CD14-positive monocyte (primary cell): Measurements from ENCODE around the gene CSAG2. TPM values are rescaled to one million over a fixed set of nuclear protein-coding genes. Genes with fewer than 3 reads are reported as not detected.
"Not testable (repeated sequence)": the region's sequence is repeated elsewhere in the genome, so short reads cannot be mapped to it uniquely, and the experiment has no call there.

Experiments used
- DNase-seq, 3 donors: peaks; one replicate each; pipeline ENCODE4 v3.0.0-alpha.2; 2011 to 2022
- H2AFZ ChIP-seq: 2 replicates; pipeline ENCODE4 v1.6.0; 2012; ENCODE audit warnings: mild to moderate bottlenecking, low read depth, low read length, inconsistent platforms; ENCODE audit not compliant: insufficient read depth, poor library complexity, severe bottlenecking
- H3K27ac ChIP-seq, 2 donors: 1 replicate in 1 of 2; 2 replicates in 1 of 2; pipeline ENCODE4 v1.5.1; 2012 to 2013; ENCODE audit warnings: low read length in 2 of 2, control low read depth in 1 of 2, inconsistent platforms in 1 of 2, low read depth in 1 of 2, mild to moderate bottlenecking in 1 of 2
- H3K27me3 ChIP-seq, 2 donors: one replicate each; pipeline versions ENCODE4 v1.6.0 to v1.6.1; 2011 to 2013; ENCODE audit warnings: low read length in 2 of 2; ENCODE audit not compliant: control insufficient read depth in 2 of 2, insufficient read depth in 2 of 2
- H3K36me3 ChIP-seq, 2 donors: replicated peaks in 1 of 2; 1 replicate in 1 of 2; 2 replicates in 1 of 2; pipeline versions ENCODE4 v1.5.1 to v1.6.1; 2012 to 2013; ENCODE audit warnings: low read length in 2 of 2, control low read depth in 1 of 2, inconsistent platforms in 1 of 2, mild to moderate bottlenecking in 1 of 2; ENCODE audit not compliant: insufficient read depth in 2 of 2, control insufficient read depth in 1 of 2
- H3K4me1 ChIP-seq, 2 donors: 1 replicate in 1 of 2; 2 replicates in 1 of 2; pipeline versions ENCODE4 v1.5.1 to v1.6.1; 2012 to 2013; ENCODE audit warnings: low read length in 2 of 2, control low read depth in 1 of 2, inconsistent platforms in 1 of 2, mild to moderate bottlenecking in 1 of 2, moderate library complexity in 1 of 2; ENCODE audit not compliant: insufficient read depth in 2 of 2, control insufficient read depth in 1 of 2
- H3K4me2 ChIP-seq: replicated peaks from 2 replicates; pipeline ENCODE3; 2012; ENCODE audit warnings: low read length, moderate library complexity, mild to moderate bottlenecking; ENCODE audit not compliant: poor library complexity, severe bottlenecking; ENCODE audit errors: extremely low read depth
- H3K4me3 ChIP-seq, 3 experiments: fragments of 200-600 bp in 1 of 3; sonication (generic) in 1 of 3; replicated peaks in 1 of 3; 1 replicate in 2 of 3; 2 replicates in 1 of 3; pipeline ENCODE4 v1.5.1; 2011 to 2013; ENCODE audit warnings: low read length in 3 of 3, mild to moderate bottlenecking in 3 of 3, control low read depth in 2 of 3, low read depth in 2 of 3, inconsistent platforms in 1 of 3, moderate library complexity in 1 of 3
- H3K79me2 ChIP-seq: 2 replicates; pipeline ENCODE4 v1.6.0; 2012; ENCODE audit warnings: mild to moderate bottlenecking, control low read depth, inconsistent platforms, low read length, moderate library complexity; ENCODE audit not compliant: insufficient read depth
- H3K9ac ChIP-seq: 2 replicates; pipeline ENCODE4 v1.6.0; 2017; ENCODE audit warnings: low read length, mild to moderate bottlenecking; ENCODE audit not compliant: insufficient read depth, poor library complexity, severe bottlenecking
- H3K9me3 ChIP-seq, 2 donors: replicated peaks in 1 of 2; 1 replicate in 1 of 2; 2 replicates in 1 of 2; pipeline versions ENCODE4 v1.5.1 to v1.6.1; 2012 to 2013; ENCODE audit warnings: low read length in 2 of 2, control low read depth in 1 of 2; ENCODE audit not compliant: control insufficient read depth in 1 of 2, insufficient read depth in 1 of 2
- H4K20me1 ChIP-seq: 2 replicates; pipeline ENCODE4 v1.6.0; 2012; ENCODE audit warnings: mild to moderate bottlenecking, low read length, control low read depth, moderate library complexity; ENCODE audit not compliant: insufficient read depth
- H3K27ac Mint-ChIP-seq, 7 donors: one replicate each; pipeline ENCODE4 v1.8.0; 2020; ENCODE audit warnings: mild to moderate bottlenecking in 7 of 7, mixed read lengths in 7 of 7, moderate library complexity in 6 of 7, inconsistent platforms in 2 of 7
- H3K27me3 Mint-ChIP-seq, 3 donors: one replicate each; pipeline ENCODE4 v1.8.0; 2021 to 2022; ENCODE audit warnings: low read depth in 3 of 3, mild to moderate bottlenecking in 3 of 3, mixed read lengths in 3 of 3, moderate library complexity in 3 of 3, inconsistent platforms in 1 of 3
- H3K36me3 Mint-ChIP-seq, 2 donors: one replicate each; pipeline ENCODE4 v1.8.0; 2020; ENCODE audit warnings: mixed read lengths in 2 of 2, inconsistent platforms in 1 of 2, mild to moderate bottlenecking in 1 of 2
- H3K4me1 Mint-ChIP-seq: one replicate; pipeline ENCODE4 v1.8.0; 2020; ENCODE audit warnings: mild to moderate bottlenecking, mixed read lengths
- H3K4me3 Mint-ChIP-seq, 2 donors: one replicate each; pipeline ENCODE4 v1.8.0; 2020; ENCODE audit warnings: mild to moderate bottlenecking in 2 of 2, mixed read lengths in 2 of 2, moderate library complexity in 1 of 2
- H3K9me3 Mint-ChIP-seq, 7 donors: one replicate each; pipeline ENCODE4 v1.8.0; 2020 to 2022; ENCODE audit warnings: mixed read lengths in 7 of 7, mild to moderate bottlenecking in 6 of 7, moderate library complexity in 6 of 7, inconsistent platforms in 2 of 7
- WGBS: methylation state at CpG from one replicate; pipeline ENCODE4 v1.1.5; 2013; ENCODE audit warnings: missing lambda C conversion rate; ENCODE audit not compliant: insufficient coverage; 5-methylcytosine and 5-hydroxymethylcytosine counted together
- intact Hi-C, 2 donors: fragments of 100-400 bp; cut with micrococcal nuclease; formaldehyde crosslinking; loops; one replicate each; pipeline versions ENCODE4 v1.15.0 to v1.15.1; 2023
- polyA plus RNA-seq, 3 donors: library from polyadenylated mRNA; depleted of rRNA in 1 of 3; unstranded in 2 of 3; stranded (reverse) in 1 of 3; fragments of 300-500 nt in 2 of 3; fragments of >200 nt in 1 of 3; fragmentation: Illumina TruSeq in 2 of 3; gene quantifications; 1 replicate in 2 of 3; 2 replicates in 1 of 3; pipeline ENCODE4 v1.2.3, GENCODE V29; 2012 to 2021
- TF ChIP-seq, protein P1 (sequence below): fragments of 200-600 bp; IDR thresholded peaks from one replicate; pipeline ENCODE4 v1.8.0; 2022; ENCODE audit warnings: antibody characterized with exemption, mild to moderate bottlenecking

Gene CSAG2
- polyA plus RNA-seq, 3 donors: not detected

DNA sequence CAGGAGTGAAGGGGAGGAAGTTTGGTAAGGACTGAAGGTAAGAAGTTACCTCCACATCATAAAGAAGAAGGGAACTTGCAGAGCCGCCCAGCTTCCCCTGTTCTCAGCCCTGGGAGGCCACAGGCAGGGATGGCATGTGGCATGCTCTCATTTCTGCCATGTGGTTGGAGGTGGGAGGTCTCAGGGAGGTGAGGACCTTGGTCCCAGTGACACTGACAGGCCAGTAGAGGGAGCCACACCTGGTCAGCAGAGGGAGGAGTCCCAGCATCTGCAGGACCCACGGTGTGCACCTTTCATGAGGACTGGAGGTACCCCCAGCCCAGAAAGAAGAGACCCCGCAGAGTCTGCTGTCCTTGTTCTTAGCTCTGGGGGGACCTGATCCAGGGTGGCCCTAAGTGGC is 28.1 kb downstream of the CSAG2 start:
- H3K27ac ChIP-seq, H3K27me3 Mint-ChIP-seq, H3K4me3 Mint-ChIP-seq, H3K9me3 Mint-ChIP-seq, H3K27me3 ChIP-seq, H3K9ac ChIP-seq, H3K4me1 ChIP-seq, H3K79me2 ChIP-seq, intact Hi-C loops, DNase-seq, H4K20me1 ChIP-seq, H3K4me2 ChIP-seq, H3K36me3 ChIP-seq, H3K9me3 ChIP-seq, H2AFZ ChIP-seq, H3K4me1 Mint-ChIP-seq, H3K36me3 Mint-ChIP-seq, H3K27ac Mint-ChIP-seq, H3K4me3 ChIP-seq: not testable (repeated sequence)
- WGBS: no CpG with 5 or more reads among the region's 3 CpGs

GRCh38 chrX:152674652-152675051 is 34.4 kb downstream of the CSAG2 start:
- H3K9me3 ChIP-seq, intact Hi-C loops, H3K4me3 ChIP-seq, H3K27me3 Mint-ChIP-seq, H3K79me2 ChIP-seq, H3K4me1 Mint-ChIP-seq, H3K4me2 ChIP-seq, H3K36me3 Mint-ChIP-seq, H3K27ac ChIP-seq, H3K36me3 ChIP-seq, H3K27ac Mint-ChIP-seq, DNase-seq, H3K27me3 ChIP-seq, H3K9ac ChIP-seq, H2AFZ ChIP-seq, H4K20me1 ChIP-seq, H3K9me3 Mint-ChIP-seq, H3K4me3 Mint-ChIP-seq, H3K4me1 ChIP-seq: not testable (repeated sequence)
- no CpG with 5 or more reads among the region's 3 CpGs for WGBS

DNA sequence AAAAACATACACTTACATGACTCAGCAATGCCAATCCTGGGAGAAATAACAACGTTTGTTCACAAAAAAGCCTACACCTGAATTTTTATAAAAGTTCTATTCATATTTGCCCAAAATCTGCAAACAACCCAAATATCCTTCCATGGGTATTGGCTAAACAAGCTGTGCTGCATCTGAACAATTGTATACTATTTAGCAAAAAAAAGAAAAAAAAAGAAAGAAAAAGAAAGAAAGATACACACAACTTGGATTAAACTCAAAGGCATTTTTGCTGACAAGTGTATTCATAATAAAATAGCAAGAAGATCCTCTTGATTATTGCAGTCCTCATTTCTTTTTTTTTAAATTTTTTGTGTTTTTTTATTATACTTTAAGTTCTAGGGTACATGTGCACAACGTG is 34.9 kb downstream of the CSAG2 start:
- no CpG with 5 or more reads among the region's 2 CpGs for WGBS
- TF ChIP-seq, protein P1, sequence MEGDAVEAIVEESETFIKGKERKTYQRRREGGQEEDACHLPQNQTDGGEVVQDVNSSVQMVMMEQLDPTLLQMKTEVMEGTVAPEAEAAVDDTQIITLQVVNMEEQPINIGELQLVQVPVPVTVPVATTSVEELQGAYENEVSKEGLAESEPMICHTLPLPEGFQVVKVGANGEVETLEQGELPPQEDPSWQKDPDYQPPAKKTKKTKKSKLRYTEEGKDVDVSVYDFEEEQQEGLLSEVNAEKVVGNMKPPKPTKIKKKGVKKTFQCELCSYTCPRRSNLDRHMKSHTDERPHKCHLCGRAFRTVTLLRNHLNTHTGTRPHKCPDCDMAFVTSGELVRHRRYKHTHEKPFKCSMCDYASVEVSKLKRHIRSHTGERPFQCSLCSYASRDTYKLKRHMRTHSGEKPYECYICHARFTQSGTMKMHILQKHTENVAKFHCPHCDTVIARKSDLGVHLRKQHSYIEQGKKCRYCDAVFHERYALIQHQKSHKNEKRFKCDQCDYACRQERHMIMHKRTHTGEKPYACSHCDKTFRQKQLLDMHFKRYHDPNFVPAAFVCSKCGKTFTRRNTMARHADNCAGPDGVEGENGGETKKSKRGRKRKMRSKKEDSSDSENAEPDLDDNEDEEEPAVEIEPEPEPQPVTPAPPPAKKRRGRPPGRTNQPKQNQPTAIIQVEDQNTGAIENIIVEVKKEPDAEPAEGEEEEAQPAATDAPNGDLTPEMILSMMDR: no peak
- peaks cover 2 to 4% (median 2%) of the 10 kb centered on the region in 3 donors for H3K27me3 Mint-ChIP-seq
- Histone ChIP-seq H3K4me3 (no peak overlapping the region), H3K36me3 (no peaks in the 10 kb centered on the region), H2AFZ (no peak overlapping the region), H3K4me1 (no peaks in the 10 kb centered on the region), H3K27me3 (no peaks in the 10 kb centered on the region), H3K9ac (no peak overlapping the region), H4K20me1 (no peaks in the 10 kb centered on the region), H3K9me3 (no peaks in the 10 kb centered on the region), H3K79me2 (no peaks in the 10 kb centered on the region), H3K27ac (no peak overlapping the region), H3K4me2 (no peak overlapping the region)
- no peaks in the 10 kb centered on the region for H3K36me3 Mint-ChIP-seq
- H3K27ac Mint-ChIP-seq: no peak overlapping the region
- no peaks in the 10 kb centered on the region for H3K4me1 Mint-ChIP-seq
- peaks cover 0 to 5% (median 0%) of the 10 kb centered on the region in 7 donors for H3K9me3 Mint-ChIP-seq
- DNase-seq: no peak
- intact Hi-C loops: no loop called here
- H3K4me3 Mint-ChIP-seq: no peak overlapping the region
